Measurements from ENCODE around the gene SMAGP. TPM values are rescaled to one million over a fixed set of nuclear protein-coding genes. Genes with fewer than 3 reads are reported as not detected.
"Not testable (repeated sequence)": the region's sequence is repeated elsewhere in the genome, so short reads cannot be mapped to it uniquely, and the experiment has no call there.

The SMAGP gene
- total RNA-seq, 1 experiment from 2014 or later, result 12.4 TPM

DNA sequence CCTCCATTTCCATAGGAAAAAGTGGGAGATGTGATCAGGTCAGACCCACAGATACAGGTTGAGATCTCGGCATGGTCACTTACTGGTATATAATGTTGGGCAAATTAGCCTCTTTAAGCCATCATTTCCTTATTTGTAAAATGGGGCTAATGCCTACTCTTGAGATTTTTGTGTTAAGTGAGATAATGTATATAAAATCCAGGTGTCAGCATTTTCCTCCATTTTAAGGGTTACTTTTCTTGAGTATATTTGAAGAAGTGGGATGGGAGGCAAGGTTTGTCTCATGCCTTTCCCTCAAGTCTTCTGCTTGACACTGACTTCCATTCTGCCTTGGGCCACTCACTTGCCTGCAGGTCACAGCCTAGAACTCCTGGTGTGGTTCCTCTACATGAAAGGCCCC lies 42.3 kb downstream of the SMAGP start:
- Histone ChIP-seq H3K14ac (ENCODE audit: insufficient read depth, low read length) (no peak overlapping the region), H3K18ac (ENCODE audit: insufficient read length, low read depth, low read length) (no peak overlapping the region), H4K8ac (replicated peaks; ENCODE audit: insufficient read length, low read depth, low read length) (no peak overlapping the region), H2BK15ac (ENCODE audit: low read depth, low read length) (no peak overlapping the region), H2BK20ac (ENCODE audit: low read depth, low read length, poor library complexity, severe bottlenecking) (no peak overlapping the region), H3K4me2 (ENCODE audit: insufficient read depth, insufficient read length, low read length) (no peak overlapping the region), H3K27ac (ENCODE audit: insufficient read length, low read depth, low read length) (no peak overlapping the region), H3K56ac (ENCODE audit: insufficient read length, low read depth, low read length) (no peak overlapping the region), H3K79me1 (ENCODE audit: insufficient read depth, low read depth, low read length, poor library complexity, severe bottlenecking) (no peaks in the 10 kb centered on the region), H2BK5ac (ENCODE audit: insufficient read length, low read length) (no peak overlapping the region), H3K23me2 (ENCODE audit: insufficient read length, low read depth, low read length, poor library complexity, severe bottlenecking) (no peaks in the 10 kb centered on the region), H3K4me1 (ENCODE audit: insufficient read depth, low read length) (no peaks in the 10 kb centered on the region), H3K23ac (ENCODE audit: insufficient read length, low read depth, low read length) (no peak overlapping the region), H3T11ph (ENCODE audit: low read length) (no peak overlapping the region), H3K79me2 (ENCODE audit: insufficient read depth, low read length) (no peaks in the 10 kb centered on the region), H4K91ac (ENCODE audit: insufficient read length, low read depth, low read length) (no peak overlapping the region), H3K9me3 (ENCODE audit: control insufficient read depth, low read depth, low read length) (no peaks in the 10 kb centered on the region), H2BK120ac (ENCODE audit: low read depth, low read length, poor library complexity, severe bottlenecking) (no peak overlapping the region), H4K5ac (ENCODE audit: insufficient read length, low read depth, low read length) (no peak overlapping the region), H3K4ac (ENCODE audit: low read depth, low read length) (no peak overlapping the region), H2AK5ac (ENCODE audit: insufficient read length, low read length) (no peak overlapping the region), H3K27me3 (ENCODE audit: insufficient read depth, low read length) (no peaks in the 10 kb centered on the region), H2BK12ac (ENCODE audit: insufficient read length, low read depth, low read length) (no peak overlapping the region), H3K9ac (ENCODE audit: extremely low read depth, insufficient read length, low read length) (no peak overlapping the region), H4K20me1 (ENCODE audit: control insufficient read depth, insufficient read depth, insufficient read length) (no peaks in the 10 kb centered on the region), H2AFZ (ENCODE audit: low read length) (no peak overlapping the region)
- no peak overlapping the region; a peak in 1 of 7 replicates for H3K27ac Mint-ChIP-seq
- H3K27me3 Mint-ChIP-seq (ENCODE audit: low read depth), result no peaks in the 10 kb centered on the region
- H3K4me1 Mint-ChIP-seq, result 0 out of 4 replicates have a peak, but pooled peaks cover 0 to 2% of the 10 kb centered on the region in 2 experiments
- no peak for DNase-seq
- H3K4me3 Mint-ChIP-seq, result no peak overlapping the region
- TF ChIP-seq, protein P1, sequence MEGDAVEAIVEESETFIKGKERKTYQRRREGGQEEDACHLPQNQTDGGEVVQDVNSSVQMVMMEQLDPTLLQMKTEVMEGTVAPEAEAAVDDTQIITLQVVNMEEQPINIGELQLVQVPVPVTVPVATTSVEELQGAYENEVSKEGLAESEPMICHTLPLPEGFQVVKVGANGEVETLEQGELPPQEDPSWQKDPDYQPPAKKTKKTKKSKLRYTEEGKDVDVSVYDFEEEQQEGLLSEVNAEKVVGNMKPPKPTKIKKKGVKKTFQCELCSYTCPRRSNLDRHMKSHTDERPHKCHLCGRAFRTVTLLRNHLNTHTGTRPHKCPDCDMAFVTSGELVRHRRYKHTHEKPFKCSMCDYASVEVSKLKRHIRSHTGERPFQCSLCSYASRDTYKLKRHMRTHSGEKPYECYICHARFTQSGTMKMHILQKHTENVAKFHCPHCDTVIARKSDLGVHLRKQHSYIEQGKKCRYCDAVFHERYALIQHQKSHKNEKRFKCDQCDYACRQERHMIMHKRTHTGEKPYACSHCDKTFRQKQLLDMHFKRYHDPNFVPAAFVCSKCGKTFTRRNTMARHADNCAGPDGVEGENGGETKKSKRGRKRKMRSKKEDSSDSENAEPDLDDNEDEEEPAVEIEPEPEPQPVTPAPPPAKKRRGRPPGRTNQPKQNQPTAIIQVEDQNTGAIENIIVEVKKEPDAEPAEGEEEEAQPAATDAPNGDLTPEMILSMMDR (conservative IDR thresholded peaks at IDR 0.05), result no peak
- H3K36me3 Mint-ChIP-seq (ENCODE audit: insufficient read depth in 1 of 3, low read depth in 3 of 3), result peaks cover 0 to 7% (median 2%) of the 10 kb centered on the region in 3 experiments; a peak in 3 of 7 replicates
- WGBS (ENCODE audit: extremely low coverage, insufficient read length, low lambda C conversion rate), result no CpG with 5 or more reads among the region's 1 CpG
- H3K9me3 Mint-ChIP-seq, result no peaks in the 10 kb centered on the region

GRCh38 chr12:51227112-51227511 lies 43.1 kb downstream of the SMAGP start:
- not testable (repeated sequence) for H2BK5ac ChIP-seq (ENCODE audit: insufficient read length, low read length); DNase-seq; H4K8ac ChIP-seq (replicated peaks; ENCODE audit: insufficient read length, low read depth, low read length); H4K91ac ChIP-seq (ENCODE audit: insufficient read length, low read depth, low read length); H3K56ac ChIP-seq (ENCODE audit: insufficient read length, low read depth, low read length); H2AK5ac ChIP-seq (ENCODE audit: insufficient read length, low read length); H2BK120ac ChIP-seq (ENCODE audit: low read depth, low read length, poor library complexity, severe bottlenecking); H3K27me3 ChIP-seq (ENCODE audit: insufficient read depth, low read length); H4K20me1 ChIP-seq (ENCODE audit: control insufficient read depth, insufficient read depth, insufficient read length); H3K18ac ChIP-seq (ENCODE audit: insufficient read length, low read depth, low read length); H2BK20ac ChIP-seq (ENCODE audit: low read depth, low read length, poor library complexity, severe bottlenecking); H3K4me1 Mint-ChIP-seq; H3K79me1 ChIP-seq (ENCODE audit: insufficient read depth, low read depth, low read length, poor library complexity, severe bottlenecking); H3K9me3 Mint-ChIP-seq; H3K79me2 ChIP-seq (ENCODE audit: insufficient read depth, low read length); H3K27ac Mint-ChIP-seq; H3K14ac ChIP-seq (ENCODE audit: insufficient read depth, low read length); H4K5ac ChIP-seq (ENCODE audit: insufficient read length, low read depth, low read length); H3K9ac ChIP-seq (ENCODE audit: extremely low read depth, insufficient read length, low read length); H2BK15ac ChIP-seq (ENCODE audit: low read depth, low read length); H2BK12ac ChIP-seq (ENCODE audit: insufficient read length, low read depth, low read length); H3K4me1 ChIP-seq (ENCODE audit: insufficient read depth, low read length); H3K4me2 ChIP-seq (ENCODE audit: insufficient read depth, insufficient read length, low read length); H3K4me3 Mint-ChIP-seq; H3K36me3 Mint-ChIP-seq (ENCODE audit: insufficient read depth in 1 of 3, low read depth in 3 of 3); H3K23me2 ChIP-seq (ENCODE audit: insufficient read length, low read depth, low read length, poor library complexity, severe bottlenecking); H3K9me3 ChIP-seq (ENCODE audit: control insufficient read depth, low read depth, low read length); H3K27me3 Mint-ChIP-seq (ENCODE audit: low read depth); H3T11ph ChIP-seq (ENCODE audit: low read length); H3K4ac ChIP-seq (ENCODE audit: low read depth, low read length); H3K27ac ChIP-seq (ENCODE audit: insufficient read length, low read depth, low read length); H2AFZ ChIP-seq (ENCODE audit: low read length); H3K23ac ChIP-seq (ENCODE audit: insufficient read length, low read depth, low read length)
- no CpG with 5 or more reads among the region's 5 CpGs for WGBS (ENCODE audit: extremely low coverage, insufficient read length, low lambda C conversion rate)

Measured in H9 (cell line).